Measurements from ENCODE around the gene CLCNKA.
A peak's percentile ranks its signal among the peaks of the same experiment; 100 is the strongest.
"Not testable (repeated sequence)": the region's sequence is repeated elsewhere in the genome, so short reads cannot be mapped to it uniquely, and the experiment has no call there.

The CLCNKA gene

GRCh38 chr1:16043950-16044349 is 22.1 kb downstream of the CLCNKA start:
- DNase-seq: no peak

GRCh38 chr1:16046842-16047241 is 25.0 kb downstream of the CLCNKA start:
- DNase-seq: no peak

- DNase-seq: no peak
Measured at GRCh38 chr1:16047791-16048475, 26.1 kb downstream of the CLCNKA start.

GRCh38 chr1:16048573-16049189 is 26.8 kb downstream of the CLCNKA start:
- no peak for DNase-seq

DNA sequence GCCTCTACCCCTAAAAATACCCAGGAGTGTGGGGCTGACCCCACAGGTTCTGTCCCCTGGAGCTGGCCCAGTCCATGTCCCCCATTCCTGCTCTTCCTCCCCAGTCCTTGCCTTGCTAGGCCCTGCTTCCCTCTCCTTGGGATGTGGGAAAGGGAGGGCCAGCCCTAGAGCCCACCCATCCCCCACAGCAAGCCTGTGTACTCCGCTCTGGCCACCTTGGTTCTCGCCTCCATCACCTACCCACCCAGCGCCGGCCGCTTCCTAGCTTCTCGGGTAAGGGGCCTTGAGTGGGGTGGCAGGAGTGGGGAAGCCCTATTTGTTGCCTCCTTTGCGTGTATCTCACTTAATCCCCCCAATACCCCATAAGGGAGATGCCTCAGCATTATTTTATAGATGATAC is 28.5 kb downstream of the CLCNKA start:
- DNase-seq: no peak

- DNase-seq: no peak
Measured at GRCh38 chr1:16051039-16051438, 29.2 kb downstream of the CLCNKA start.

GRCh38 chr1:16051949-16052348 is 30.1 kb downstream of the CLCNKA start:
- not testable (repeated sequence) for DNase-seq

GRCh38 chr1:16053781-16054502 is 32.1 kb downstream of the CLCNKA start:
- DNase-seq: no peak

DNA sequence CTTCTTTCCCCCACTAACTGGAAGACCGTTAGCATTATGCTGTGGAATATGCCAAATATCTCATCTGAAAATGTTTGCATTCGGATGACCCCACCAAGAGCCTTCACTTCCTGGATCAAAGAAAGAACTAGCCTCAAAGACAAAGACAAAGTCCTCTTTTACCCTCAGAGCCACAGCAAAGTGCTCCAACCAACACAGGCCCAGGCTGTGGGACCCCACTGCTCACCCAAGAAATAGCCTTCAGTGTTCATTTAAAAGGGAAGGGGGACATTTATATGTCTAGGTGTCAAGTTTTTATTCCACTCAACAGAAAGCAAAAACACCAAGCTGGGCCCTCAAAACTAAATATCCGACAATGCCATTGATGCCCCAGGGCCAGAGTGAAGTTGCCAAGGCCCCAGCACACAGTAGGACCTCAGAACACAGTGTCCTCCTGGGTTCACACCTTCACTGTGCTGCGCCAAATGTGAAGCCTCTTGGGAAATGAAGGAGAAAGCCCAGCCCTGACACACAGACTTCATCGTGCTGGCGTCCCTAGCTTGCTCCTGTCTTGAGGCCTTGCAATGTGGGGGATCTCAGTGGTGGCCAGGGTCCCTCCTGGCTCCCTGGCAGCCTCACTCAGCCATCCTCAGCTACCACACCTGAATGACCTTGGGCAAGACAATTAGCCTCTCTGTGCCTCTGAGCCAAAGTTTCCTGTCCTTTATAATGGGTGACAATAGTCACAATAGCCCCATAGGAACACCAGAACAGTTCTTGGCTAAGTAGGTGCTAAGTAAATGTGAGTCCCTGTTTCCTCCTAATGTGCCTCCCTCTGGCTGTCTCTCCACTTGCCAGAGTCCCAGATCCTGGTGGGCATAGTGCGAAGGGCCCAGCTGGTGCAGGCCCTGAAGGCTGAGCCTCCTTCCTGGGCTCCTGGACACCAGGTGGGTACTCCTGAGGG is 33.0 kb downstream of the CLCNKA start:
- no peak for DNase-seq

DNA sequence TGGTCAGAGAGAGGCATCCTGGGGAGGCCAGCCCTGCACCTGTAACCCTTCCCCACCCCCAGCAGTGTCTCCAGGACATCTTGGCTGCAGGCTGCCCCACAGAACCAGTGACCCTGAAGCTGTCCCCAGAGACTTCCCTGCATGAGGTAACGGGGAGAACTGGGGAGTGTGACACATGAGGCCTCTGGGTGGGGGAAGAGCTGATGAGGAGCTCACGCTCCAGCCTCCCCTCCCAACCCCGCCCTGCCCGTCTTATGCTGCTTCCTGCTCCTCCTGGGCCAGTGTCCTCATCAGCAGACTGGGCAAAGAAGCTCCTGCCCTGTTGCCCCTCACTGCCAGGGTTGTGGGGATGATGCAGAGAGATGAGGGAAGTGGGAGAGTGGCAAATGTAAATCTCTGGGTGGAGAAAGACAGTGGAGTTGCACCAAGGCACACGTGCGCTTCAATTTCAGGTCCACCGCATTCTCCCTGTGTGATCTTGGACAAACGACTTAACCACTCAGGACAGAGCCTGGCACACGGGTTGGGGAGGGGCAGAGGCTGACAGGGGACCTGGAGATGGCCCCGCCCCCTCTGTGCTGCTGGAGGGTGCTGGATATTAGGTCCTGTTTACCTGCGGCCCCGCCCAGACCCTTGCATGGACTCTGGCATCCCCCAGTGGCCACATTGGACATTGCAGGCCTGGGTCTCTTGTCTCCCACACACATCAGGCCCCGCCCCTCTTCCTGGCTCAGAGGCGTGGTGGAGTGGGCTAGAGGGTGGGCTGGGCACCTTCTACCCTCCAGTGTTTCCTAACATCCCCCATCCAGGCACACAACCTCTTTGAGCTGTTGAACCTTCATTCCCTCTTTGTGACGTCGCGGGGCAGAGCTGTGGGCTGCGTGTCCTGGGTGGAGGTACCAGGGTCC is 34.0 kb downstream of the CLCNKA start:
- peak; percentile 44 for DNase-seq

DNA sequence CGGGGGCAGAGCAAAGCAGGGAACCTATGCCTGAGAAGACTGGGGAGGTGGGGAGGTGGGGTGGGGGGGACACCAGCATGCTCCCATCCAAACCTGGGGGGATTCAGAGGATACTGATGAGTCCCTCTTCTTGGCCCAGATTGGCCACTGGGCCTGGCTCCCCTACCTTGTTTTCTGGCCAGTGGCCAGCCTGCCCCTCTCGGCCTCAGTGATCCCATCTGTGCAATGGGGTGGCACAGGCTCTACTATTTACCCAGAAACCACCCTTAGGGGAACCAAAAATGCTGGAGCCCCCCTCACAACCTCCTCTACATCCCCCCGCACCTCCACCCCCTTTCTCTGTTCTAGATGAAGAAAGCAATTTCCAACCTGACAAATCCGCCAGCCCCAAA is 34.7 kb downstream of the CLCNKA start:
- DNase-seq: not testable (repeated sequence)

- not testable (repeated sequence) for DNase-seq
Measured at GRCh38 chr1:16057314-16057915, 35.6 kb downstream of the CLCNKA start.

GRCh38 chr1:16058394-16059120 is 36.7 kb downstream of the CLCNKA start:
- not testable (repeated sequence) for DNase-seq

- DNase-seq: no peak
Measured at GRCh38 chr1:16061266-16061665, 39.4 kb downstream of the CLCNKA start.

GRCh38 chr1:16061989-16062686 is 40.3 kb downstream of the CLCNKA start:
- not testable (repeated sequence) for DNase-seq

DNA sequence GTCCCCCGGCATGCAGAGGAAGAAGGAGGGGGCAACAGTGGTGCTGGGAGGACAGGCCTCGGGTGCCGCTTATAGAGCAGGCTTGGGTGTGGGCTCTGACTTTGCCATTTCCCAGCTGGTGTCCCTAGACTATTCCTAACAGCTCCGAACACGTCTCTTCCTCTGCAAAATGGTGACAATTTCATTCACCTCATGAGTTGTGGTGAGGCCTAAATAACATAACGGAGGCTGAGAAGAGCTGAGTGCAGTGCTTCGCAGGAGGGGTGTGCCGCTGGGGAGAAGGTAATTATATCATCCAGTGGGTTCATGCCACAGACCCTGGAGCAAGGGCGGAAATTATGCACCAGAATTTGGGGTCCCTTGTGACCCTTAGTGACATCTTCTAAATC is 40.8 kb downstream of the CLCNKA start:
- DNase-seq: not testable (repeated sequence)

DNA sequence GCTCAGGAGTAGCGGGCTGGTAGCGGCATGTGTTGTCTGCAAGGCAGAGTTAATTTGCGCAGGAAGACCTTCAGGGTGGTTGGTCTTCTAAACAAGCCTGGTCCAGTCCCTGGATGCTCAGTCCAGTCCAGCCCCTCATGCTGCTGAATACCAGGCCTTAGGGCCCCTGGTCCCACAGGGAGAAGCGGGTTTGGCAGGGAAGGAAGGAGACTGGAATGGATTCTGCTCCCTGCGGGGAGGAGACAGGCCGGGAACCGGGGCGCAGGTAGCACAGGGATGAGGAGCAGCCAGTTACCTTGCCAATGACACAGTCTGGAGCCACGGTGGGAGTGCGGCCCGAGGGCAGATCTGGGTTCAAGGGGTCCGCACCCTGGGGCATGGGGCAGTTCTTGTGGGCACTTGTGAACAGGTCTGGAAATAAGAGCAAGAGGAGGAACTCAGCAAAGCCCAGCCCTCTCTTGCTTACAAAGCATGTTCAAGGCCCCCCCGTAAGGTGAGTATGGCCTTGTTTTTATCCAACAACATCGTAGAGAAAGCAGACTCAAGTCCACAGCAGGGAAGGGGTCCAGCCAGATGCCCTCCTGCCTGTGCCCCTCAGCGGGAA is 41.5 kb downstream of the CLCNKA start:
- no peak for DNase-seq

GRCh38 chr1:16063921-16064320 is 42.1 kb downstream of the CLCNKA start:
- DNase-seq: no peak

GRCh38 chr1:16064536-16065268 is 42.9 kb downstream of the CLCNKA start:
- DNase-seq: no peak
